IPS-11a (cell line): ENCODE data around the gene PTH2.

Experiments
- H3K4me3 ChIP-seq: one replicate; pipeline ENCODE4 v1.5.1; 2013; ENCODE audit warnings: low read depth, low read length, control low read depth

Gene PTH2

GRCh38 chr19:49415102-49415809, 8.0 kb downstream of the PTH2 start:
- no peak overlapping the region for H3K4me3 ChIP-seq

- H3K4me3 ChIP-seq: no peak overlapping the region
Measured at GRCh38 chr19:49414256-49414655, 9.0 kb downstream of the PTH2 start.

- H3K4me3 ChIP-seq: no peak overlapping the region
Measured at GRCh38 chr19:49413348-49413747, 9.9 kb downstream of the PTH2 start.

GRCh38 chr19:49411681-49412326, 11.4 kb downstream of the PTH2 start:
- no peak overlapping the region for H3K4me3 ChIP-seq

GRCh38 chr19:49409441-49410029, 13.7 kb downstream of the PTH2 start:
- H3K4me3 ChIP-seq: no peak overlapping the region

GRCh38 chr19:49408816-49409440, 14.3 kb downstream of the PTH2 start:
- H3K4me3 ChIP-seq: no peak overlapping the region

GRCh38 chr19:49407482-49408015, 15.7 kb downstream of the PTH2 start:
- H3K4me3 ChIP-seq: no peak overlapping the region

- no peak overlapping the region for H3K4me3 ChIP-seq
Measured at GRCh38 chr19:49407079-49407478, 16.2 kb downstream of the PTH2 start.

GRCh38 chr19:49403404-49404187, 19.6 kb downstream of the PTH2 start:
- H3K4me3 ChIP-seq: no peak overlapping the region

GRCh38 chr19:49400029-49400428, 23.2 kb downstream of the PTH2 start:
- H3K4me3 ChIP-seq: no peak overlapping the region

- no peak overlapping the region for H3K4me3 ChIP-seq
Measured at GRCh38 chr19:49398931-49399330, 24.3 kb downstream of the PTH2 start.

GRCh38 chr19:49398001-49398615, 25.1 kb downstream of the PTH2 start:
- H3K4me3 ChIP-seq: no peak overlapping the region

GRCh38 chr19:49396738-49397505, 26.3 kb downstream of the PTH2 start:
- no peak overlapping the region for H3K4me3 ChIP-seq

- H3K4me3 ChIP-seq: no peak overlapping the region
Measured at GRCh38 chr19:49395581-49396407, 27.4 kb downstream of the PTH2 start.

GRCh38 chr19:49393881-49394280, 29.4 kb downstream of the PTH2 start:
- no peak overlapping the region for H3K4me3 ChIP-seq

- H3K4me3 ChIP-seq: no peak overlapping the region
Measured at GRCh38 chr19:49391581-49392399, 31.5 kb downstream of the PTH2 start.

- no peak overlapping the region for H3K4me3 ChIP-seq
Measured at GRCh38 chr19:49390929-49391359, 32.3 kb downstream of the PTH2 start.
